ENCODE data around the gene VWA7.

- TF ChIP-seq, protein P1, sequence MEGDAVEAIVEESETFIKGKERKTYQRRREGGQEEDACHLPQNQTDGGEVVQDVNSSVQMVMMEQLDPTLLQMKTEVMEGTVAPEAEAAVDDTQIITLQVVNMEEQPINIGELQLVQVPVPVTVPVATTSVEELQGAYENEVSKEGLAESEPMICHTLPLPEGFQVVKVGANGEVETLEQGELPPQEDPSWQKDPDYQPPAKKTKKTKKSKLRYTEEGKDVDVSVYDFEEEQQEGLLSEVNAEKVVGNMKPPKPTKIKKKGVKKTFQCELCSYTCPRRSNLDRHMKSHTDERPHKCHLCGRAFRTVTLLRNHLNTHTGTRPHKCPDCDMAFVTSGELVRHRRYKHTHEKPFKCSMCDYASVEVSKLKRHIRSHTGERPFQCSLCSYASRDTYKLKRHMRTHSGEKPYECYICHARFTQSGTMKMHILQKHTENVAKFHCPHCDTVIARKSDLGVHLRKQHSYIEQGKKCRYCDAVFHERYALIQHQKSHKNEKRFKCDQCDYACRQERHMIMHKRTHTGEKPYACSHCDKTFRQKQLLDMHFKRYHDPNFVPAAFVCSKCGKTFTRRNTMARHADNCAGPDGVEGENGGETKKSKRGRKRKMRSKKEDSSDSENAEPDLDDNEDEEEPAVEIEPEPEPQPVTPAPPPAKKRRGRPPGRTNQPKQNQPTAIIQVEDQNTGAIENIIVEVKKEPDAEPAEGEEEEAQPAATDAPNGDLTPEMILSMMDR (IDR thresholded peaks at IDR 0.05; ENCODE audit: low read depth, low read length): no peak
- TF ChIP-seq MYC (IDR thresholded peaks at IDR 0.05; ENCODE audit: low read depth, low read length) (no peak), POLR2A (IDR thresholded peaks at IDR 0.05; ENCODE audit: extremely low read depth, insufficient read length) (no peak)
- TF ChIP-seq, protein P2, sequence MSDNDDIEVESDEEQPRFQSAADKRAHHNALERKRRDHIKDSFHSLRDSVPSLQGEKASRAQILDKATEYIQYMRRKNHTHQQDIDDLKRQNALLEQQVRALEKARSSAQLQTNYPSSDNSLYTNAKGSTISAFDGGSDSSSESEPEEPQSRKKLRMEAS (IDR thresholded peaks at IDR 0.05; ENCODE audit: low read depth, low read length): no peak
Observed at GRCh38 chr6:31780507-31781243, 3.5 kb upstream of the VWA7 start.
